Memory B cell (primary cell): Measurements from ENCODE around the gene UEVLD.

Experiments
- ATAC-seq: fragments of 150-1000 bp; cut with Tn5 transposase; 2 replicates; pipeline ENCODE4 v1.10.0; 2021; ENCODE audit warnings: low read depth, mild to moderate bottlenecking, moderate library complexity
- DNase-seq, 2 donors: peaks; one replicate each; pipeline ENCODE4 v3.0.0; 2022; ENCODE audit warnings: low spot score in 2 of 2
- H3K27ac Mint-ChIP-seq: one replicate; pipeline ENCODE4 v1.8.0; 2022; ENCODE audit warnings: mild to moderate bottlenecking, moderate library complexity, mixed read lengths
- H3K27me3 Mint-ChIP-seq: one replicate; pipeline ENCODE4 v1.8.0; 2022; ENCODE audit warnings: mixed read lengths
- H3K36me3 Mint-ChIP-seq: one replicate; pipeline ENCODE4 v1.8.0; 2022; ENCODE audit warnings: mild to moderate bottlenecking, mixed read lengths
- H3K4me1 Mint-ChIP-seq: one replicate; pipeline ENCODE4 v1.8.0; 2022; ENCODE audit warnings: mixed read lengths
- H3K4me3 Mint-ChIP-seq: one replicate; pipeline ENCODE4 v1.8.0; 2022; ENCODE audit warnings: mild to moderate bottlenecking, moderate library complexity, mixed read lengths
- H3K9me3 Mint-ChIP-seq: one replicate; pipeline ENCODE4 v1.8.0; 2022; ENCODE audit warnings: mixed read lengths

Gene UEVLD

DNA sequence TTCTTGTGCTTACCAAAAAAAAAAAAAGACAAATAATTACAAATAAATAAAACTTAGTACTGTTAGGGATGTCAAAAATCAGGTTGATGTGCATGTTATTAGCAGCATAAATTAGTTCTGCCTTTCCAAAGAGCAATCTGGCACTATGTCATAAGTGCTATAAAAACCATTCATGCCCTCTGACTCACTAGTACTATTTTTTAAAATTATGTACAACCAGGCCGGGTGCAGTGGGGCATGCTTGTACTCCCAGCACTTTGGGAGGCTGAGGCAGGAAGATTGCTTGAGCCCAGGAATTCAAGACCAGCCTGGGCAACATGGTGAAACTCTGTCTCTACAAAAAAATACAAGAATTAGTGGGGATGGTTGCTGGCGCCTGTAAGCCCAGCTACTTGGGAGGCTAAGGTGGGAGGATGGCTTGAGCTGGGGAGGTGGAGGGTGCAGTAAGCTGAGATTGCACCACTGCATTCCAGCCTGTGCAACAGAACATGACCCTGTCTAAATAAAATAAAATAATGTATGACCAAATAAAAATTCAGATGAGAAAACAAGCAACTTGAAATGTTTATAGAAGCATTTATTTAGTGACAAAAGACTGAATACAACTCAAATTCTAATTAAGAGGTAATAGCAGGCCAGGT, 25.3 kb downstream of the UEVLD start:
- H3K9me3 Mint-ChIP-seq: no peaks in the 10 kb centered on the region
- no peaks in the 10 kb centered on the region for H3K4me1 Mint-ChIP-seq
- no peak for ATAC-seq
- DNase-seq: no peak
- no peak overlapping the region for H3K27ac Mint-ChIP-seq
- no peak overlapping the region for H3K4me3 Mint-ChIP-seq
- H3K27me3 Mint-ChIP-seq: no peaks in the 10 kb centered on the region
- peaks cover 5% of the 10 kb centered on the region for H3K36me3 Mint-ChIP-seq

- ATAC-seq (no peak), DNase-seq (no peak)
- Mint-ChIP-seq H3K27me3 (no peaks in the 10 kb centered on the region), H3K4me3 (no peak overlapping the region), H3K36me3 (peaks cover 13% of the 10 kb centered on the region), H3K9me3 (no peaks in the 10 kb centered on the region), H3K4me1 (no peaks in the 10 kb centered on the region), H3K27ac (no peak overlapping the region)
Measured at GRCh38 chr11:18548001-18548400, 40.5 kb downstream of the UEVLD start.

DNA sequence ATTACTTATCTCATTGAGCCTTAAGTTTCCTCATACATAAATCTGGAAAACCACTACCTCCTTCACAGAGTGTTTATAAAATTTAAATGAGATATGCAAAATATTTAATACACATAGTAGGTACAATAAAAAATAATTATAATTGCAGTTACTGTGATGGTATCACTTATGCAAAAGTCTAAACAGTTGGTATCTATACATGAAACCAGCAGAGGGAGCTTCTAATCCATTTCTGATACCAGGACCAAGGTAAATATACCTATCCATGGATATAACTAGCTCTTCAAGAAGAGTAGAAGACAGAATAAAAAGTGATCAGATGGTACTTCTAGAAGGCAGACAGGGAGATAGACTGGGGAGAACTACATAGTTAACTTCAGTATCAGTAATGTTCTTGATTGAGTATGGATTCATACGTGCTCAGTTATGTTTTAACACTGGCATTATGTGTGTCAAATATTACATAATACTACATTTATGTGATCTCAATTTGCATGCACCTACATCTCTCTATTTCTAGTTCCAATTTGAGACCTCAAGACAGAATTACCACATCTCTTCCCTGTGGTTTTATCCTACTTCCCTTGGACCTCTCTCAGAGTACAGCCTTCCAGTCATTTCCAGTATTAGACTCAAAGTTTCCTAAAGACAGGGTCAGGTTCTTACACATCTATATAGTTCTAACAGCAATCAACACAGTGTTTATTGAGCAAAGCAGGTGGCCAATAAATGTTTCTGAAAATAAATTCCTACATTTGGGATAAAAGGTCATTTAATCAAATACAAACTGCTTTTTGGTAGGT, 48.1 kb downstream of the UEVLD start:
- Mint-ChIP-seq H3K27ac (no peak overlapping the region), H3K4me3 (no peak overlapping the region), H3K36me3 (peaks cover 7% of the 10 kb centered on the region), H3K27me3 (no peaks in the 10 kb centered on the region), H3K4me1 (no peaks in the 10 kb centered on the region), H3K9me3 (no peaks in the 10 kb centered on the region)
- no peak for ATAC-seq
- DNase-seq: no peak

DNA sequence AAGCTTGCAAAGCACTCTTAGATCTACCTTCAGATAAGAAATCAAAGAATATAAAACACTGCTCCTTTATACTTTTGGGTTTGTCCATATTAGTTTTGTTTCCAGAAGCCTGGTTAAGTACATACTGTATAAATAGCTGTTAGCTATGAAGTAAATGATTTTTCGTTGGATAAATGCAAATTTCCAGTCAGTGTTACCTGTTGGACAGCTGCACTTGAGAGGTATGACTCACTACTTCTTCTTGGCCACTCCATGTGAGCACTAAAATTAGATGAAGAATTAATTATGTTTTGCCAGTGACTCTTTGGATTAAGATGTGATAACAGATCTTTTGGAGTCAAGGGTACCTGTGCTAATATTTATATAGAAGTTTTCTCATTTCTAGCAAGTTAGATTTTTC, 52.3 kb downstream of the UEVLD start:
- H3K4me1 Mint-ChIP-seq: no peaks in the 10 kb centered on the region
- H3K36me3 Mint-ChIP-seq: peaks cover 1% of the 10 kb centered on the region
- no peaks in the 10 kb centered on the region for H3K27me3 Mint-ChIP-seq
- DNase-seq (no peak), ATAC-seq (no peak)
- no peak overlapping the region for H3K27ac Mint-ChIP-seq
- no peak overlapping the region for H3K4me3 Mint-ChIP-seq
- no peaks in the 10 kb centered on the region for H3K9me3 Mint-ChIP-seq

DNA sequence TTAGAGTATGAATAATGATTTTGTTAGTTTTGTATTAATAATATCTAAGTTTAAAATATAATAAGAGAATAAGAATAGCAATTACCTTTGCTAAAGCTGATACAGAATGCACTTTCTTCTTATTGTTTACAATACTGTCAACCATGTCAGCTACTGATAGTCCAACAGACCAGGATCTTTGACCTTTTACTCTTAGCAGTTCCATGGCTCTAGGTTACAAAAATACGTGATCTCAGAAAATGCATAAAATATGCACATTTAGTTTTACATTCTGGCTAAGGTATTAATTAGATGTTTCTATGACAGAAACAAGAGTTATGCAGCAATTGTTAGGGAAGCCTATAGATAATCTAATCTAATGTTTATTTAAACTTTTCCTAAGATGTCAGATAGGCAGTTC, 54.3 kb downstream of the UEVLD start:
- peaks cover 1% of the 10 kb centered on the region for H3K36me3 Mint-ChIP-seq
- ATAC-seq (no peak), DNase-seq (no peak)
- H3K4me1 Mint-ChIP-seq: no peaks in the 10 kb centered on the region
- no peak overlapping the region for H3K4me3 Mint-ChIP-seq
- no peaks in the 10 kb centered on the region for H3K9me3 Mint-ChIP-seq
- H3K27ac Mint-ChIP-seq: no peak overlapping the region
- H3K27me3 Mint-ChIP-seq: no peaks in the 10 kb centered on the region

DNA sequence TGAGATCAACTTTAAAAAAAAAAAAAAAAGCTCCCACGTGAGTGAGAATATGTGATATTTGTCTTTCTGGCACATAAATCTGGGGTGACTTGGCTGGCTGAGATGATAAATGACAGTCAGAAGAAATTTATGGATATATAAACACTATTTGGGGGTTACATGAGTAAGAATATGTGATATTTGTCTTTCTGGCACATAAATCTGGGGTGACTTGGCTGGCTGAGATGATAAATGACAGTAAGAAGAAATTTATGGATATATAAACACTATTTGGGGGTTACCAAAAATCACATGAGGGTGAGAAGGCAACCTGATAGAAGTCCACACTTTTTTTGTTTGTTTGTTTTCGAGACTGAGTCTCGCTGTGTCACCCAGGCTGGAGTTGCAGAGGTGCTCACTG, 55.2 kb downstream of the UEVLD start:
- Mint-ChIP-seq H3K27ac (no peak overlapping the region), H3K9me3 (no peaks in the 10 kb centered on the region), H3K36me3 (peaks cover 1% of the 10 kb centered on the region), H3K4me3 (no peak overlapping the region), H3K4me1 (no peaks in the 10 kb centered on the region), H3K27me3 (no peaks in the 10 kb centered on the region)
- ATAC-seq (no peak), DNase-seq (no peak)

DNA sequence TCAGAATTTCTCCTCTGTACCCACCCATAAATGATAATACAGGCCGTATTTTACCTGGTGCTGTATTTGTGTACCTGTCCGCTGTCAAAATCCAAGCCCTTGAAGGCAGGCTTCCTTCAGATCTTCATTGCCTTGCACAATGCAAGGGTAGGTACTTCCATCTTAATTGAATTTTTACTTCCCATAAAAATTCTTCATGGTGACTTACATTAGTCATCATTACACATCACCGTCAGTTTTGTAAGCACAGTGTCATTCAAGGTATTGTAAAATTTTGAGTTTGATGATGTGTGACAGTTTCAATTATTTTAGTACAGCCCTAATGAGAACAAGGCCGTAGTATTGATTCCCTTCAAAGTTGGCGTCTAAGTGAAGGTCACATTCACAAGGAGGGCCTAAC, 61.0 kb downstream of the UEVLD start:
- ATAC-seq: no peak
- Mint-ChIP-seq H3K9me3 (no peaks in the 10 kb centered on the region), H3K4me3 (peak overlapping the region; percentile 91), H3K27ac (peak overlapping the region; percentile 100), H3K27me3 (no peaks in the 10 kb centered on the region), H3K4me1 (peaks cover 12% of the 10 kb centered on the region), H3K36me3 (peaks cover 11% of the 10 kb centered on the region)
- no peak for DNase-seq

- peak within 1 kb of the TSS; percentile 91 for H3K4me3 Mint-ChIP-seq
- H3K27me3 Mint-ChIP-seq: no peaks in the 10 kb centered on the region
- H3K27ac Mint-ChIP-seq: peak within 1 kb of the TSS; percentile 100
- H3K9me3 Mint-ChIP-seq: no peaks in the 10 kb centered on the region
- peak; percentile 89 for ATAC-seq
- H3K36me3 Mint-ChIP-seq: peaks cover 16% of the 10 kb centered on the region
- DNase-seq: peak; percentile 90 to 96
- peaks cover 18% of the 10 kb centered on the region for H3K4me1 Mint-ChIP-seq
Measured at GRCh38 chr11:18526521-18527296, 61.8 kb downstream of the UEVLD start, which contains the start of gene TSG101. TSS of gene TSG101 (minus strand) at chr11:18526942. CDS start at chr11:18526816, 126 bp downstream.

DNA sequence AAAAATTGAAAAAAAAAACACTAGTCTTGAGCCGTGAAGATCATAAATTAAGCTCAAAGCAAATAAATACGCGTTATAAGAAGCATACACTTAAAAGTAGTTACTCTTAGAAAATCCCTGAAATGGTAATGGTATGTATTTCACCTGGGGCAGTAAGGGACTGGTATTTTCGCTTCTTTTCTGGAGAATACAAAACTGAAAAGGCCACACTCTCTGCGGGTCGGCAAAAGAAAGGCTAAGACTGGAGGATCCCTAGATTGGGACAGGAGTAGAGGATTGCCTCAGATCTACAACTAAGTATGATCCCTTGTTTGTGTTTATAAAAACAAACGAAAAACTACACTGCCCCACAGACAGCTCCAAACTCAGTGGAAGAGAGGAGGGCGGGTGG, 62.4 kb downstream of the UEVLD start:
- H3K27me3 Mint-ChIP-seq: no peaks in the 10 kb centered on the region
- H3K36me3 Mint-ChIP-seq: peaks cover 16% of the 10 kb centered on the region
- H3K4me3 Mint-ChIP-seq: peak overlapping the region; percentile 91
- DNase-seq (no peak), ATAC-seq (no peak)
- H3K9me3 Mint-ChIP-seq: no peaks in the 10 kb centered on the region
- peaks cover 18% of the 10 kb centered on the region for H3K4me1 Mint-ChIP-seq
- peak overlapping the region; percentile 100 for H3K27ac Mint-ChIP-seq

GRCh38 chr11:18524248-18524647, 64.3 kb downstream of the UEVLD start:
- Mint-ChIP-seq H3K36me3 (peaks cover 16% of the 10 kb centered on the region), H3K4me3 (no peak overlapping the region), H3K9me3 (no peaks in the 10 kb centered on the region), H3K27ac (no peak overlapping the region), H3K27me3 (no peaks in the 10 kb centered on the region), H3K4me1 (peaks cover 18% of the 10 kb centered on the region)
- ATAC-seq (no peak), DNase-seq (no peak)

GRCh38 chr11:18523084-18523483, 65.5 kb downstream of the UEVLD start:
- ATAC-seq (no peak), DNase-seq (no peak)
- Mint-ChIP-seq H3K27me3 (no peaks in the 10 kb centered on the region), H3K9me3 (no peaks in the 10 kb centered on the region), H3K4me3 (no peak overlapping the region), H3K36me3 (peaks cover 18% of the 10 kb centered on the region), H3K4me1 (peaks cover 18% of the 10 kb centered on the region), H3K27ac (peak overlapping the region; percentile 11)

DNA sequence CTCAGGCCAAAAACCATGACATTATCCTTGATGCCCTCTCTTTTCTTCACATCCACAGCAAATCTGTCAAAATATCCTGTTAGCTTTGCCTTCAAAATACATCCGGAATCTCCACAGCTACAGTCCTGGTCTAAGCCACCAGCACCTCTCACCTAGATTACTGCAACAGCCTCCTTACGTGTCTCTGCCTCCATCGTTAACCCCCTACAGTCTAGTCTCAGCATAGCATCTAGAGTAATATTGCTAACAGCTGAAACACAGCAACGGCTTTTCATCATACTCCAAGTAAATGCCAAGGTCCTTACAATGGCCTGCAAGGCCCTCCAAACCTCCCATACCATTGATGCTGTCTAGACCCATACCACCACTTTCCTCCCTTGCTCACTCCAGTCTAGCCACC, 66.1 kb downstream of the UEVLD start:
- Mint-ChIP-seq H3K9me3 (no peaks in the 10 kb centered on the region), H3K4me1 (peaks cover 13% of the 10 kb centered on the region), H3K4me3 (no peak overlapping the region), H3K27me3 (no peaks in the 10 kb centered on the region), H3K36me3 (peaks cover 18% of the 10 kb centered on the region), H3K27ac (peak overlapping the region; percentile 11)
- no peak for DNase-seq
- no peak for ATAC-seq

GRCh38 chr11:18521122-18521521, 67.4 kb downstream of the UEVLD start:
- no peak overlapping the region for H3K27ac Mint-ChIP-seq
- no peak overlapping the region for H3K4me3 Mint-ChIP-seq
- H3K36me3 Mint-ChIP-seq: peaks cover 15% of the 10 kb centered on the region
- no peak for DNase-seq
- ATAC-seq: no peak
- no peaks in the 10 kb centered on the region for H3K27me3 Mint-ChIP-seq
- no peaks in the 10 kb centered on the region for H3K9me3 Mint-ChIP-seq
- peaks cover 12% of the 10 kb centered on the region for H3K4me1 Mint-ChIP-seq

- no peak overlapping the region for H3K4me3 Mint-ChIP-seq
- no peaks in the 10 kb centered on the region for H3K9me3 Mint-ChIP-seq
- H3K27ac Mint-ChIP-seq: no peak overlapping the region
- ATAC-seq: no peak
- no peaks in the 10 kb centered on the region for H3K27me3 Mint-ChIP-seq
- no peaks in the 10 kb centered on the region for H3K4me1 Mint-ChIP-seq
- no peak for DNase-seq
- peaks cover 40% of the 10 kb centered on the region for H3K36me3 Mint-ChIP-seq
Measured at GRCh38 chr11:18502352-18502751, 86.2 kb downstream of the UEVLD start.
